ENCODE results near the gene SRP72.

GRCh38 chr4:56465599-56466295 lies 1.7 kb upstream of the SRP72 start:
- no peak for TF ChIP-seq HDGF (IDR thresholded peaks at IDR 0.05; ENCODE audit: borderline replicate concordance)
- no peak for TF ChIP-seq SP1 (IDR thresholded peaks at IDR 0.05)
- TF ChIP-seq SUZ12 (IDR thresholded peaks at IDR 0.05), result no peak
- TF ChIP-seq TARDBP (IDR thresholded peaks at IDR 0.05), result no peak
- TF ChIP-seq L3MBTL2 (conservative IDR thresholded peaks at IDR 0.05), result no peak
- TF ChIP-seq ZNF384 (IDR thresholded peaks at IDR 0.05), result no peak
- TF ChIP-seq ELF4 (IDR thresholded peaks at IDR 0.05), result no peak
- TF ChIP-seq NFRKB (IDR thresholded peaks at IDR 0.05), result no peak
- no peak for TF ChIP-seq LEF1 (IDR thresholded peaks at IDR 0.05; ENCODE audit: borderline replicate concordance)
- TF ChIP-seq CTBP1 (IDR thresholded peaks at IDR 0.05; ENCODE audit: borderline replicate concordance), result no peak

Measured in HEK293T (cell line).